AG20443 (cell line): Measurements from ENCODE around the gene TTLL10.

ENCODE experiments used
- DNase-seq: peaks from one replicate; pipeline ENCODE4 v3.0.0; 2012; ENCODE audit warnings: low spot score, mixed read lengths

The TTLL10 gene

GRCh38 chr1:1223891-1224290 is 50.2 kb downstream of the TTLL10 start:
- DNase-seq = no peak

GRCh38 chr1:1225238-1225845 is 51.7 kb downstream of the TTLL10 start:
- DNase-seq = no peak

GRCh38 chr1:1225913-1226312 is 52.2 kb downstream of the TTLL10 start:
- no peak for DNase-seq

GRCh38 chr1:1226566-1227362 is 53.1 kb downstream of the TTLL10 start:
- no peak for DNase-seq

- DNase-seq = no peak
These were observed 53.7 kb downstream of the TTLL10 start for GRCh38 chr1:1227386-1227785.

- no peak for DNase-seq
These were observed 54.5 kb downstream of the TTLL10 start for GRCh38 chr1:1228187-1228586.

GRCh38 chr1:1228596-1229321 is 55.1 kb downstream of the TTLL10 start:
- no peak for DNase-seq

- DNase-seq = no peak
These were observed 56.1 kb downstream of the TTLL10 start for GRCh38 chr1:1229770-1230169.

GRCh38 chr1:1230656-1231399 is 57.1 kb downstream of the TTLL10 start:
- DNase-seq = peak; percentile 79

- DNase-seq = peak; percentile 100
These were observed 57.9 kb downstream of the TTLL10 start, which contains the start of gene SDF4 for GRCh38 chr1:1231400-1232207. Gene SDF4, minus strand, starts transcription at chr1:1232001. Its CDS starts 3,229 bp downstream, at chr1:1228772.

GRCh38 chr1:1232208-1232795 is 58.6 kb downstream of the TTLL10 start, which contains the start of gene B3GALT6:
Gene B3GALT6, plus strand, starts transcription at chr1:1232237. Its CDS starts 42 bp downstream, at chr1:1232279.
- no peak for DNase-seq

- DNase-seq = no peak
These were observed 59.3 kb downstream of the TTLL10 start for GRCh38 chr1:1232796-1233566.

- DNase-seq = no peak
These were observed 59.9 kb downstream of the TTLL10 start for GRCh38 chr1:1233567-1233892.

- DNase-seq = no peak
These were observed 60.6 kb downstream of the TTLL10 start for GRCh38 chr1:1234180-1234808.

GRCh38 chr1:1235016-1235744 is 61.5 kb downstream of the TTLL10 start:
- DNase-seq = no peak

- DNase-seq = no peak
These were observed 62.6 kb downstream of the TTLL10 start for GRCh38 chr1:1236176-1236763.

- DNase-seq = no peak
These were observed 63.5 kb downstream of the TTLL10 start for GRCh38 chr1:1236945-1237873.
